ES-I3 (cell line): ENCODE data around the gene NGFR.

ENCODE experiments used
- H3K36me3 ChIP-seq: 2 replicates; pipeline ENCODE4 v1.6.1; 2013; ENCODE audit warnings: mild to moderate bottlenecking, low read length, control low read depth, moderate library complexity; ENCODE audit not compliant: insufficient read depth
- H3K4me1 ChIP-seq: 2 replicates; pipeline ENCODE4 v1.6.1; 2013; ENCODE audit warnings: mild to moderate bottlenecking, control low read depth, low read length; ENCODE audit not compliant: insufficient read depth
- H3K9ac ChIP-seq: 2 replicates; pipeline ENCODE4 v1.6.1; 2013; ENCODE audit warnings: low read depth, mild to moderate bottlenecking, low read length, moderate library complexity
- H3K9me3 ChIP-seq: 2 replicates; pipeline ENCODE4 v1.6.1; 2013; ENCODE audit warnings: mild to moderate bottlenecking, low read length, moderate library complexity; ENCODE audit not compliant: control insufficient read depth, insufficient read depth

The NGFR gene

GRCh38 chr17:49461580-49461979 lies 33.5 kb upstream of the NGFR start:
- H3K9me3 ChIP-seq, result peaks cover 5% of the 10 kb centered on the region; the same call in 1 of the 2 replicates
- H3K4me1 ChIP-seq, result peaks cover 21% of the 10 kb centered on the region
- no peak overlapping the region for H3K9ac ChIP-seq

DNA sequence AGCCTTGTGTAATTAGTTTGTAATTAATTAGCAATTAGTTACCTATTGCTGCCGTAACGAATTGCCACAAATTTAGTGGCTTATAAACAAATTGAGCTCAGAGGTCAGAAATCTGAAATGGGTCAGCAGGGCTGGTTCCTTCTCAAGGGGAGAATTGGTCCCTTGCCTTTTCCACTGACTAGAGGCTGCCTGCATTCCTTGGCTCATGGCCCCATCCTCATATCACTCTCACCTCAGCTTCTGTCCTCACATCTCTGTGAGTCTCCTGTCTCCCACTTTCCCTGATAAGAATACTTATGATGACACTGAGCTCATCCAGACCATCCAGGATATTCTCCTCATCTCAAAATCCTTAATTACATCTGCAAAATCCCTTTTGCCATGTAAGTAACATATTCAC lies 31.0 kb upstream of the NGFR start:
- no peak overlapping the region for H3K9ac ChIP-seq
- H3K9me3 ChIP-seq, result peaks cover 5% of the 10 kb centered on the region; the same call in 1 of the 2 replicates
- no peaks in the 10 kb centered on the region for H3K36me3 ChIP-seq
- H3K4me1 ChIP-seq, result peaks cover 16% of the 10 kb centered on the region

More at GRCh38 chr17:49461580-49461979, 33.5 kb upstream of the NGFR start:
- H3K36me3 ChIP-seq, result no peaks in the 10 kb centered on the region

- H3K4me1 ChIP-seq, result peaks cover 6% of the 10 kb centered on the region; the same call in 1 of the 2 replicates
- peaks cover 5% of the 10 kb centered on the region; the same call in 1 of the 2 replicates for H3K9me3 ChIP-seq
- H3K9ac ChIP-seq, result no peak overlapping the region
- H3K36me3 ChIP-seq, result no peaks in the 10 kb centered on the region
These were observed 29.7 kb upstream of the NGFR start for GRCh38 chr17:49465331-49465903.

- peaks cover 13% of the 10 kb centered on the region for H3K4me1 ChIP-seq
- no peak overlapping the region for H3K9ac ChIP-seq
- no peaks in the 10 kb centered on the region for H3K36me3 ChIP-seq
- H3K9me3 ChIP-seq, result peaks cover 5% of the 10 kb centered on the region; the same call in 1 of the 2 replicates
These were observed 28.7 kb upstream of the NGFR start for GRCh38 chr17:49466436-49466835.

- Histone ChIP-seq H3K9me3 (peaks cover 5% of the 10 kb centered on the region; the same call in 1 of the 2 replicates), H3K9ac (no peak overlapping the region), H3K4me1 (peaks cover 20% of the 10 kb centered on the region), H3K36me3 (no peaks in the 10 kb centered on the region)
These were observed 27.9 kb upstream of the NGFR start for GRCh38 chr17:49467175-49467574.

GRCh38 chr17:49468811-49469385 lies 26.2 kb upstream of the NGFR start:
- H3K9me3 ChIP-seq, result peaks cover 2% of the 10 kb centered on the region; the same call in 1 of the 2 replicates
- no peaks in the 10 kb centered on the region for H3K36me3 ChIP-seq
- H3K4me1 ChIP-seq, result peaks cover 23% of the 10 kb centered on the region
- H3K9ac ChIP-seq, result no peak overlapping the region

DNA sequence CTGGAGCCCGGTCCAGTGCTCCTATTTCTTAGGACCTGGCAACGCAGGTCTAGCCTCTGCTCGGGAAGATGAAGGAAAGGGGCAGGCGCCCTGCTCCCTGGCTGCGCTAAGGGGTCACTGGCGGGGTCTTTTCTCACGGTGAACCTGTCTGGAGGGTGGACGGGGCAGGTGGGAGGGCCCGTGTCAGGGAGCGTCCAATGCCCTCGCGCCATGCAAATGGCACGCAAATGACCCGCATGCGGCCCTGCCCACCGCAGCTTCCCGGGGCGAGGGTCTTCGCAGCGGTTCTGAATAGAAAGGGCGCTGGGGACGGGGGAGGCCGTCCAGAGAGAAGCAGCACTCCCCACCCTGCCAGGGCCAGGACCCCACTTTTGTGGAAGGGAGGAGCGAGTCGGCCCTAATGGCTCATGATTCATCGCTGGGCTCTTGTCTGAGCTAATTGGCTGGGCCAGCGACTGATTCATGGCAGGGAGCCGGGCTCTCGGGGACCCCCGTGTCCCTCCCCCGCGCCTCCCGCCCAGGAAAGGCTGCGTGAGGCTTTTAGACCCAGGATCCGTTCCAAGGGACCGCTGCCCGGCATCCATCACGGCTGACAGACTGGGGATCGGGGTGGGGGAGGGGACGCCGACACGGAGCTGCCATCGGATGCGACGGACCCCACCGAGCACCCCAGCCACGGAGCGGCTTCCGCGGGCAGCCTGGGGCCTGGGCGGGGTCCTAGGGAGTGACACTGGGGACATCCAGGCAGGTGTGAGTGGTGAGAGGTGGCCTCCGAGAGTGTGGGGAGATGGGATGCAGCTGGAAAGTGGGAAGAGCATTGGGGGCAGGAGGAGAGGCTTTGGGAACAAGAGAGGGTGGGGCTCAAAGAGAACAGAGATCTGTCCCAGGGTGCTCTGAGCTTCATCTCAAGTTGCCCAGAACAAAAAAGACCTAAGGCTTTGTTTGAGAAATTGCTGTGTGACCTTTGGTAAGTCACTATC lies 25.0 kb upstream of the NGFR start:
- peaks cover 23% of the 10 kb centered on the region for H3K4me1 ChIP-seq
- no peaks in the 10 kb centered on the region for H3K36me3 ChIP-seq
- H3K9ac ChIP-seq, result peak overlapping the region; percentile 71; the same call in 1 of the 2 replicates
- no peaks in the 10 kb centered on the region; the same call in 1 of the 2 replicates for H3K9me3 ChIP-seq

- H3K4me1 ChIP-seq, result peaks cover 17% of the 10 kb centered on the region
- no peaks in the 10 kb centered on the region; the same call in 1 of the 2 replicates for H3K9me3 ChIP-seq
- peak overlapping the region; percentile 71; the same call in 1 of the 2 replicates for H3K9ac ChIP-seq
- H3K36me3 ChIP-seq, result no peaks in the 10 kb centered on the region
These were observed 23.9 kb upstream of the NGFR start for GRCh38 chr17:49471089-49471683.

DNA sequence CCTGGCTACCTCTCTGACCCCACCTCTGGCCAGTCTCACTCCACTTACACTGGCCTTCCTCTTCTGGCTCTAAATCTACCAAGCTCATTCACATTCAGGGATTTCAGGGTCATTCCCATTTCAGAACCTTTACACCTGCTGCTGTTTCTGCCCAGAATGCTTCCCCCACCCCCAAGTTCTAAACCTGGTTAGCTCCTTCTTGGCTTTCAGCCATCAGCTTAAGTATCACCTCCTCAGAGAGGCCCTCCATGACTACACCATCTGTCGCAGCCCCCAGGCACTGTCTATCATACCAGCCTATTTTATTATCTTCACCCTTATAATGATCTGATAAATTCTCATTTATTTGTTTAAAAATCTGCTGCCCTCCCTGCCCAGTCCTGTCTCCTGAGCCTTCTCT lies 23.3 kb upstream of the NGFR start:
- no peaks in the 10 kb centered on the region; the same call in 1 of the 2 replicates for H3K9me3 ChIP-seq
- H3K36me3 ChIP-seq, result no peaks in the 10 kb centered on the region
- H3K4me1 ChIP-seq, result peaks cover 17% of the 10 kb centered on the region
- H3K9ac ChIP-seq, result no peak overlapping the region

GRCh38 chr17:49472527-49472926 lies 22.6 kb upstream of the NGFR start:
- Histone ChIP-seq H3K36me3 (no peaks in the 10 kb centered on the region), H3K9ac (no peak overlapping the region), H3K9me3 (no peaks in the 10 kb centered on the region; the same call in 1 of the 2 replicates), H3K4me1 (peaks cover 17% of the 10 kb centered on the region)

- no peaks in the 10 kb centered on the region for H3K36me3 ChIP-seq
- peaks cover 28% of the 10 kb centered on the region for H3K4me1 ChIP-seq
These were observed 21.0 kb upstream of the NGFR start for GRCh38 chr17:49473900-49474751.

GRCh38 chr17:49477709-49478108 lies 17.4 kb upstream of the NGFR start:
- H3K9ac ChIP-seq, result no peak overlapping the region
- H3K9me3 ChIP-seq, result no peaks in the 10 kb centered on the region; the same call in 1 of the 2 replicates
- H3K4me1 ChIP-seq, result peaks cover 21% of the 10 kb centered on the region
- H3K36me3 ChIP-seq, result no peaks in the 10 kb centered on the region

More at GRCh38 chr17:49473900-49474751, 21.0 kb upstream of the NGFR start:
- H3K9me3 ChIP-seq, result no peaks in the 10 kb centered on the region; the same call in 1 of the 2 replicates
- H3K9ac ChIP-seq, result no peak overlapping the region

GRCh38 chr17:49480836-49481615 lies 14.1 kb upstream of the NGFR start:
- no peak overlapping the region for H3K9ac ChIP-seq
- no peaks in the 10 kb centered on the region for H3K36me3 ChIP-seq
- H3K9me3 ChIP-seq, result no peaks in the 10 kb centered on the region
- H3K4me1 ChIP-seq, result peaks cover 41% of the 10 kb centered on the region
